DOHH2 (cell line): Measurements from ENCODE around the gene ATXN7.
A peak's percentile ranks its signal among the peaks of the same experiment; 100 is the strongest.

Experiments
- H3F3A ChIP-seq: fragments of 200-600 bp; sonication (generic), shearing (Covaris generic); 2 replicates; pipeline ENCODE4 v1.6.0; 2016; ENCODE audit warnings: antibody characterized with exemption, mild to moderate bottlenecking; ENCODE audit not compliant: control insufficient read depth, insufficient read depth
- H3K27ac ChIP-seq: fragments of 200-600 bp; sonication (generic); 2 replicates; pipeline ENCODE4 v1.5.1; 2014; ENCODE audit warnings: low read depth, mild to moderate bottlenecking, low read length, moderate library complexity
- H3K27me3 ChIP-seq: fragments of 200-600 bp; sonication (generic); 2 replicates; pipeline ENCODE4 v1.6.1; 2014; ENCODE audit warnings: mild to moderate bottlenecking, low read length, mixed read lengths; ENCODE audit not compliant: control insufficient read depth
- H3K36me3 ChIP-seq: fragments of 200-600 bp; sonication (generic); 2 replicates; pipeline ENCODE4 v1.6.1; 2014; ENCODE audit warnings: mild to moderate bottlenecking, low read length, moderate library complexity, mixed read lengths; ENCODE audit not compliant: control insufficient read depth
- H3K4me1 ChIP-seq: fragments of 200-600 bp; sonication (generic); 2 replicates; pipeline ENCODE4 v1.6.1; 2014; ENCODE audit warnings: mild to moderate bottlenecking, low read length, mixed read lengths; ENCODE audit not compliant: control insufficient read depth
- H3K4me2 ChIP-seq: fragments of 200-600 bp; sonication (generic); 2 replicates; pipeline ENCODE4 v1.6.0; 2014; ENCODE audit warnings: mild to moderate bottlenecking, low read length, moderate library complexity
- H3K4me3 ChIP-seq: fragments of 200-600 bp; sonication (generic); 2 replicates; pipeline ENCODE4 v1.5.1; 2014; ENCODE audit warnings: mild to moderate bottlenecking, low read length, mixed read lengths
- H3K79me2 ChIP-seq: fragments of 200-600 bp; sonication (generic); 2 replicates; pipeline ENCODE4 v1.6.1; 2014; ENCODE audit warnings: mild to moderate bottlenecking, low read length, mixed read lengths; ENCODE audit not compliant: control insufficient read depth
- H3K9me2 ChIP-seq: fragments of 200-600 bp; sonication (generic); replicated peaks from 2 replicates; pipeline ENCODE4 v1.6.1; 2014; ENCODE audit warnings: mild to moderate bottlenecking, low read length, mixed read lengths; ENCODE audit not compliant: control insufficient read depth
- H3K9me3 ChIP-seq: fragments of 200-600 bp; sonication (generic); 2 replicates; pipeline ENCODE4 v1.6.1; 2014; ENCODE audit warnings: antibody characterized with exemption, low read length, mixed read lengths; ENCODE audit not compliant: control insufficient read depth, insufficient read depth
- H4K20me1 ChIP-seq: fragments of 200-600 bp; sonication (generic); 2 replicates; pipeline ENCODE4 v1.6.0; 2014; ENCODE audit warnings: low read depth, mild to moderate bottlenecking, antibody characterized with exemption, low read length, moderate library complexity; ENCODE audit not compliant: control insufficient read depth, insufficient read depth
- EZH2phosphoT487 ChIP-seq: fragments of 200-600 bp; sonication (generic); IDR thresholded peaks from 2 replicates; pipeline ENCODE4 v1.6.1; 2017; ENCODE audit warnings: borderline replicate concordance, mild to moderate bottlenecking, antibody characterized with exemption, low read length, moderate library complexity, mixed read lengths
- TF ChIP-seq, protein P1 (sequence below): fragments of 200-600 bp; sonication (generic); IDR thresholded peaks from one replicate; pipeline ENCODE4 v1.5.1; 2014; ENCODE audit warnings: antibody characterized with exemption, mild to moderate bottlenecking, low read depth, low read length; ENCODE audit not compliant: poor library complexity, severe bottlenecking

ATXN7 gene

DNA sequence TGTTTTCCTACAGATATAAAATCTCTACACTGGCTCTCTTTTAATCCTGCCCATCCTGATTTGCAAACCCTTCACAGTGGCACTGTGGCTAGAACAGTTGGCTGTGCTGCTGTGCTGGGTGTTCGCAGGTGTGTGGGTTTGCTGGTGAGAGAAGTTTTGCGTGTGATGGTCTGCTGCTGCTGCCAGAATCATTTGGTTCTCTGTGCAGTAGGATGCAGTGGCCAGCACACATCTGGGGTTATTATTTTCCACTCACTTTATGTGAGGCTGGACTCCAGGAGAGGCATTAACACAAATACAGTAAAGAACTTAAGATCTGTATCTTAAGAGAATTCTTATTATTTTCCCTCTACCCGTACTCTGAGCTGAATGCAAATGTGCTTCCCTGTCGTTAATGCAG is 175.7 kb downstream of the ATXN7 start:
- H4K20me1 ChIP-seq: no peaks in the 10 kb centered on the region
- H3K79me2 ChIP-seq: no peaks in the 10 kb centered on the region
- peak overlapping the region; percentile 92 for H3K4me2 ChIP-seq
- H3K27me3 ChIP-seq: no peaks in the 10 kb centered on the region
- H3K36me3 ChIP-seq: no peaks in the 10 kb centered on the region
- peaks cover 3% of the 10 kb centered on the region; the same call in 1 of the 2 replicates for H3K9me3 ChIP-seq
- TF ChIP-seq EZH2phosphoT487: no peak
- TF ChIP-seq, protein P1, sequence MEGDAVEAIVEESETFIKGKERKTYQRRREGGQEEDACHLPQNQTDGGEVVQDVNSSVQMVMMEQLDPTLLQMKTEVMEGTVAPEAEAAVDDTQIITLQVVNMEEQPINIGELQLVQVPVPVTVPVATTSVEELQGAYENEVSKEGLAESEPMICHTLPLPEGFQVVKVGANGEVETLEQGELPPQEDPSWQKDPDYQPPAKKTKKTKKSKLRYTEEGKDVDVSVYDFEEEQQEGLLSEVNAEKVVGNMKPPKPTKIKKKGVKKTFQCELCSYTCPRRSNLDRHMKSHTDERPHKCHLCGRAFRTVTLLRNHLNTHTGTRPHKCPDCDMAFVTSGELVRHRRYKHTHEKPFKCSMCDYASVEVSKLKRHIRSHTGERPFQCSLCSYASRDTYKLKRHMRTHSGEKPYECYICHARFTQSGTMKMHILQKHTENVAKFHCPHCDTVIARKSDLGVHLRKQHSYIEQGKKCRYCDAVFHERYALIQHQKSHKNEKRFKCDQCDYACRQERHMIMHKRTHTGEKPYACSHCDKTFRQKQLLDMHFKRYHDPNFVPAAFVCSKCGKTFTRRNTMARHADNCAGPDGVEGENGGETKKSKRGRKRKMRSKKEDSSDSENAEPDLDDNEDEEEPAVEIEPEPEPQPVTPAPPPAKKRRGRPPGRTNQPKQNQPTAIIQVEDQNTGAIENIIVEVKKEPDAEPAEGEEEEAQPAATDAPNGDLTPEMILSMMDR: no peak
- H3K4me3 ChIP-seq: peak overlapping the region; percentile 58
- H3K9me2 ChIP-seq: no peaks in the 10 kb centered on the region
- H3F3A ChIP-seq: peaks cover 18% of the 10 kb centered on the region
- peak overlapping the region; percentile 90 for H3K27ac ChIP-seq
- H3K4me1 ChIP-seq: peaks cover 42% of the 10 kb centered on the region

DNA sequence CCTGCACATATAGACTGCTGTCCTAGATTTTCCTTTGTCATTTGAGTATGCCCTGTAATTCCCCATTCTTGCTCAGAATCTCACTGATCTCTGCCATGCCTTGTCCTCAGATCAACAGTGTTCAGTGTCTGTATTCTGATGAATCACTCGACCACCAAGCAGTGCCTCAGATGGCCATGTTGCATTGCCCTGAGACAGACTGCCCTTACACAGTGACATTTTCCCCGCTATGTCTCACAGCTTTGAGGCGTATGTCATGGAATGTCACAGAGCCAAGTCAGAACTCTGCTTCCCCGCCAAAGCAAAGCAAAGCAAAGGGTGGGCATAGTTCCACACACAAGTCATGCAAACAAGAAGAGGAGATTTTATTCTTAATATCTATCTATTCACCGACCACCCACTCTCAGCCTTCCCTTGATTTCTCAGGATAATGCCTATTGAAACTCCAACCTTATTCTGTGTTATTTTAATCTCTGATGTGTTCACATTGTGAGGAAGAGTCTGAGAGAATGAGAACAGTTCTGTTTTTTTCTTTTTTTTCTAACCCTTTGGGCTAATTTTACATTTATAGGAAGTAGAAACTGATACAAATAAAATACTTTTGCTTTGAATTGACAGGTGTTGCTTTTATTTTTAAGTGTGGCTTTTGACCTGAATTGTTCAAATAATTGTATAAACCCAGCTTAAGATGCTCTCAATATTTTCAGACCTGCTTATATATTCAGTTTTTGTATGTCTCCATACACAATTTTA is 176.5 kb downstream of the ATXN7 start:
- no peaks in the 10 kb centered on the region for H3K36me3 ChIP-seq
- TF ChIP-seq EZH2phosphoT487: no peak
- TF ChIP-seq, protein P1: no peak
- no peaks in the 10 kb centered on the region for H3K9me2 ChIP-seq

DNA sequence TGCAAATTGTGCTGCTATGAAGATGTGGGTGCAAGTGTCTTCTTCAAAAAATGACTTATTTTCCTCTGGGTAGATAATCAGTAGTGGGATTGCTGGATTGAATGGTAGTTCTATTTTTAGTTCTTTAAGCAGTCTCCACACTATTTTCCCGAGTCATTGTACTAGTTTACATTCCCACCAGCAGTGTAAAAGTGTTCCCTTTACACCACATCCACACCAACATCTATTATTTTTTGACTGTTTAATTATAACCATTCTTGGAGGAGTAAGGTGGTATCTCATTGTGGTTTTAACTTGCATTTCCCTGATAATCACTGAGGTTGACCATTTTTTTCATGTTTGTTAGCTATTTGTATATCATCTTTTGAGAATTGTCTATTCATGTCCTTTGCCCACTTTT is 179.3 kb downstream of the ATXN7 start:
- H3K27ac ChIP-seq: no peak overlapping the region
- H3K4me3 ChIP-seq: no peak overlapping the region
- no peaks in the 10 kb centered on the region for H3K9me3 ChIP-seq
- H3F3A ChIP-seq: peaks cover 18% of the 10 kb centered on the region
- no peaks in the 10 kb centered on the region for H3K27me3 ChIP-seq
- peaks cover 38% of the 10 kb centered on the region for H3K4me1 ChIP-seq
- TF ChIP-seq EZH2phosphoT487: no peak
- TF ChIP-seq, protein P1: no peak
- H4K20me1 ChIP-seq: no peaks in the 10 kb centered on the region
- H3K36me3 ChIP-seq: no peaks in the 10 kb centered on the region
- no peak overlapping the region for H3K4me2 ChIP-seq
- H3K79me2 ChIP-seq: no peaks in the 10 kb centered on the region
- no peaks in the 10 kb centered on the region for H3K9me2 ChIP-seq

More for the DNA sequence above, 176.5 kb downstream of the ATXN7 start:
- H3K27me3 ChIP-seq: no peaks in the 10 kb centered on the region
- peak overlapping the region; percentile 90 for H3K27ac ChIP-seq
- H3K4me1 ChIP-seq: peaks cover 42% of the 10 kb centered on the region
- no peaks in the 10 kb centered on the region for H3K9me3 ChIP-seq
- no peaks in the 10 kb centered on the region for H3K79me2 ChIP-seq
- H3K4me3 ChIP-seq: peak overlapping the region; percentile 58
- H3K4me2 ChIP-seq: peak overlapping the region; percentile 92
- no peaks in the 10 kb centered on the region for H4K20me1 ChIP-seq
- H3F3A ChIP-seq: peaks cover 18% of the 10 kb centered on the region
